Fibroblast of skin of back (primary cell): ENCODE measurements around the gene GRAP. TPM values are rescaled to one million over a fixed set of nuclear protein-coding genes. Genes with fewer than 3 reads are reported as not detected.
A peak's percentile ranks its signal among the peaks of the same experiment; 100 is the strongest.
"Not testable (repeated sequence)": the region's sequence is repeated elsewhere in the genome, so short reads cannot be mapped to it uniquely, and the experiment has no call there.

Source experiments
- DNase-seq: peaks from one replicate; pipeline ENCODE4 v3.0.0-alpha.2; 2013
- polyA plus RNA-seq, 2 experiments: library from polyadenylated mRNA; unstranded; fragments of 120-200 nt; gene quantifications; one replicate each; pipeline ENCODE4 v1.2.1, GENCODE V29; 2013; ENCODE audit not compliant: insufficient read length in 2 of 2

Gene GRAP
- polyA plus RNA-seq (2013, experiment 1 of 2; ENCODE audit: insufficient read length): 0.37 TPM
- 0.08 TPM for polyA plus RNA-seq (2013, experiment 2 of 2; ENCODE audit: insufficient read length)

GRCh38 chr17:19046782-19047375 lies at the start of gene GRAP:
GRAP (minus strand) TSS chr17:19046957; CDS start chr17:19046926, 31 bp downstream.
- not testable (repeated sequence) for DNase-seq

GRCh38 chr17:19093684-19094438 lies 47.1 kb upstream of the GRAP start:
- peak; percentile 1 for DNase-seq

GRCh38 chr17:19092737-19093683 lies 46.3 kb upstream of the GRAP start:
- peak; percentile 80 for DNase-seq

- not testable (repeated sequence) for DNase-seq
These were observed 43.5 kb upstream of the GRAP start for GRCh38 chr17:19090058-19090772.

- not testable (repeated sequence) for DNase-seq
These were observed 42.3 kb upstream of the GRAP start for GRCh38 chr17:19088804-19089685.

GRCh38 chr17:19077386-19077785 lies 30.6 kb upstream of the GRAP start:
- DNase-seq: not testable (repeated sequence)

- DNase-seq: not testable (repeated sequence)
These were observed 29.8 kb upstream of the GRAP start for GRCh38 chr17:19076398-19077192.

GRCh38 chr17:19070318-19071168 lies 23.8 kb upstream of the GRAP start:
- DNase-seq: not testable (repeated sequence)

- not testable (repeated sequence) for DNase-seq
These were observed 17.6 kb upstream of the GRAP start for GRCh38 chr17:19064378-19064777.

GRCh38 chr17:19063326-19063956 lies 16.7 kb upstream of the GRAP start:
- DNase-seq: not testable (repeated sequence)

GRCh38 chr17:19062718-19063325 lies 16.1 kb upstream of the GRAP start:
- DNase-seq: not testable (repeated sequence)

- DNase-seq: not testable (repeated sequence)
These were observed 15.4 kb upstream of the GRAP start for GRCh38 chr17:19062009-19062717.

- not testable (repeated sequence) for DNase-seq
These were observed 8.7 kb upstream of the GRAP start for GRCh38 chr17:19055447-19055846.

GRCh38 chr17:19048826-19049225 lies 2.1 kb upstream of the GRAP start:
- not testable (repeated sequence) for DNase-seq

GRCh38 chr17:19047510-19047909 lies 753 bp upstream of the GRAP start:
- DNase-seq: not testable (repeated sequence)

- not testable (repeated sequence) for DNase-seq
These were observed 2.1 kb downstream of the GRAP start for GRCh38 chr17:19044643-19045042.

- not testable (repeated sequence) for DNase-seq
These were observed 3.7 kb downstream of the GRAP start for GRCh38 chr17:19043032-19043431.
